ENCODE results near the gene MEIOC.
"Not testable (repeated sequence)": the region's sequence is repeated elsewhere in the genome, so short reads cannot be mapped to it uniquely, and the experiment has no call there.

Gene MEIOC

GRCh38 chr17:44633998-44634397 is 22.3 kb upstream of the MEIOC start:
- TF ChIP-seq CTCF (conservative IDR thresholded peaks at IDR 0.05; ENCODE audit: low read length): no peak
- H3K4me3 ChIP-seq (ENCODE audit: low read length): no peak overlapping the region
- no peak for DNase-seq (ENCODE audit: low read depth)

GRCh38 chr17:44634401-44634800 is 21.9 kb upstream of the MEIOC start:
- not testable (repeated sequence) for H3K4me3 ChIP-seq (ENCODE audit: low read length); DNase-seq (ENCODE audit: low read depth)

- peak; percentile 77 for TF ChIP-seq CTCF (conservative IDR thresholded peaks at IDR 0.05; ENCODE audit: low read length)
- no peak overlapping the region for H3K4me3 ChIP-seq (ENCODE audit: low read length)
- peak; percentile 76 for DNase-seq (ENCODE audit: low read depth)
Observed at GRCh38 chr17:44636562-44636961, 19.7 kb upstream of the MEIOC start.

GRCh38 chr17:44637066-44637465 is 19.2 kb upstream of the MEIOC start:
- no peak for DNase-seq (ENCODE audit: low read depth)
- TF ChIP-seq CTCF (conservative IDR thresholded peaks at IDR 0.05; ENCODE audit: low read length): no peak
- no peak overlapping the region for H3K4me3 ChIP-seq (ENCODE audit: low read length)

GRCh38 chr17:44642834-44643233 is 13.4 kb upstream of the MEIOC start:
- DNase-seq (ENCODE audit: low read depth): peak; percentile 46

GRCh38 chr17:44645341-44645740 is 10.9 kb upstream of the MEIOC start:
- no peak for TF ChIP-seq CTCF (conservative IDR thresholded peaks at IDR 0.05; ENCODE audit: low read length)
- DNase-seq (ENCODE audit: low read depth): no peak
- no peak overlapping the region for H3K4me3 ChIP-seq (ENCODE audit: low read length)

More at GRCh38 chr17:44642834-44643233, 13.4 kb upstream of the MEIOC start:
- no peak for TF ChIP-seq CTCF (conservative IDR thresholded peaks at IDR 0.05; ENCODE audit: low read length)
- no peak overlapping the region for H3K4me3 ChIP-seq (ENCODE audit: low read length)

GRCh38 chr17:44646280-44646679 is 10.0 kb upstream of the MEIOC start:
- no peak for TF ChIP-seq CTCF (conservative IDR thresholded peaks at IDR 0.05; ENCODE audit: low read length)
- DNase-seq (ENCODE audit: low read depth): no peak
- no peak overlapping the region for H3K4me3 ChIP-seq (ENCODE audit: low read length)

- TF ChIP-seq CTCF (conservative IDR thresholded peaks at IDR 0.05; ENCODE audit: low read length): no peak
- H3K4me3 ChIP-seq (ENCODE audit: low read length): no peak overlapping the region
- DNase-seq (ENCODE audit: low read depth): no peak
Observed at GRCh38 chr17:44647736-44648135, 8.5 kb upstream of the MEIOC start.
